ENCODE measurements around the gene CLASP2. TPM values are rescaled to one million over a fixed set of nuclear protein-coding genes. Genes with fewer than 3 reads are reported as not detected.

The CLASP2 gene
- total RNA-seq, 2 donors from 2014 or later = 34.8 to 47.8 TPM

- DNase-seq (no peak), ATAC-seq (no peak)
- H3K4me1 ChIP-seq = no peaks in the 10 kb centered on the region
- no peak overlapping the region for H3K27ac ChIP-seq
- no peaks in the 10 kb centered on the region for H3K9me3 ChIP-seq
- TF ChIP-seq POLR2A (IDR thresholded peaks at IDR 0.05) (no peak), CTCF (IDR thresholded peaks at IDR 0.05) (no peak)
- WGBS, 2 donors = 92 to 97% methylated on average over 1 of the region's 1 CpG
- peaks cover 2 to 6% of the 10 kb centered on the region in 2 donors for H3K36me3 ChIP-seq (replicated peaks in 1 of 2; ENCODE audit: insufficient read depth in 1 of 2, low read depth in 2 of 2)
- H3K4me3 ChIP-seq = no peak overlapping the region
- H3K27me3 ChIP-seq = no peaks in the 10 kb centered on the region
- intact Hi-C loops (cut with DNase I) = no loop called here
Measured at GRCh38 chr3:33543601-33544000, 174.5 kb downstream of the CLASP2 start.

- peaks cover 5% of the 10 kb centered on the region for H3K4me1 ChIP-seq
- H3K9me3 ChIP-seq = no peaks in the 10 kb centered on the region
- ATAC-seq (no peak), DNase-seq (no peak)
- no peak overlapping the region for H3K27ac ChIP-seq
- TF ChIP-seq CTCF (IDR thresholded peaks at IDR 0.05) (no peak), POLR2A (IDR thresholded peaks at IDR 0.05) (no peak)
- intact Hi-C loops (cut with DNase I) = no loop called here
- no peaks in the 10 kb centered on the region for H3K27me3 ChIP-seq
- no peak overlapping the region for H3K4me3 ChIP-seq
- H3K36me3 ChIP-seq (replicated peaks in 1 of 2; ENCODE audit: insufficient read depth in 1 of 2, low read depth in 2 of 2) = peaks cover 2 to 6% of the 10 kb centered on the region in 2 donors
Measured at GRCh38 chr3:33541918-33542317, 176.1 kb downstream of the CLASP2 start.

GRCh38 chr3:33538678-33539339 lies 179.2 kb downstream of the CLASP2 start:
- intact Hi-C loops (cut with DNase I) = no loop called here
- Histone ChIP-seq H3K4me3 (no peak overlapping the region), H3K27me3 (no peaks in the 10 kb centered on the region), H3K27ac (no peak overlapping the region), H3K36me3 (replicated peaks in 1 of 2; ENCODE audit: insufficient read depth in 1 of 2, low read depth in 2 of 2) (peaks cover 0 to 3% of the 10 kb centered on the region in 2 donors), H3K4me1 (peaks cover 8% of the 10 kb centered on the region), H3K9me3 (no peaks in the 10 kb centered on the region)
- DNase-seq = no peak
- ATAC-seq = no peak
- no peak for TF ChIP-seq CTCF (IDR thresholded peaks at IDR 0.05)
- TF ChIP-seq POLR2A (IDR thresholded peaks at IDR 0.05) = no peak
- 50 to 60% methylated on average over 4 of the region's 4 CpGs for WGBS, 2 donors

- Histone ChIP-seq H3K27ac (no peak overlapping the region), H3K27me3 (no peaks in the 10 kb centered on the region), H3K4me3 (no peak overlapping the region), H3K9me3 (no peaks in the 10 kb centered on the region), H3K4me1 (peaks cover 8% of the 10 kb centered on the region), H3K36me3 (replicated peaks in 1 of 2; ENCODE audit: insufficient read depth in 1 of 2, low read depth in 2 of 2) (peaks cover 0 to 3% of the 10 kb centered on the region in 2 donors)
- peak; percentile 44 to 68 (median 56) for DNase-seq
- TF ChIP-seq POLR2A (IDR thresholded peaks at IDR 0.05) (no peak), CTCF (IDR thresholded peaks at IDR 0.05) (no peak)
- intact Hi-C loops (cut with DNase I) = no loop called here
- peak; percentile 91 for ATAC-seq
Measured at GRCh38 chr3:33537133-33537532, 180.9 kb downstream of the CLASP2 start.

GRCh38 chr3:33526787-33527186 lies 191.3 kb downstream of the CLASP2 start:
- DNase-seq (no peak), ATAC-seq (no peak)
- Histone ChIP-seq H3K36me3 (replicated peaks in 1 of 2; ENCODE audit: insufficient read depth in 1 of 2, low read depth in 2 of 2) (no peaks in the 10 kb centered on the region), H3K9me3 (no peaks in the 10 kb centered on the region), H3K27me3 (no peaks in the 10 kb centered on the region), H3K27ac (no peak overlapping the region), H3K4me1 (no peaks in the 10 kb centered on the region), H3K4me3 (no peak overlapping the region)
- TF ChIP-seq POLR2A (IDR thresholded peaks at IDR 0.05) (no peak), CTCF (IDR thresholded peaks at IDR 0.05) (no peak)
- WGBS, 2 donors = 93 to 96% methylated on average over 1 of the region's 1 CpG
- intact Hi-C loops (cut with DNase I) = no loop called here

Measured in body of pancreas (tissue), 4 donors.